GM19395 (cell line): ENCODE data around the gene ZNF512B.
"Not testable (repeated sequence)": the region's sequence is repeated elsewhere in the genome, so short reads cannot be mapped to it uniquely, and the experiment has no call there.

Experiments used
- ATAC-seq: cut with Tn5 transposase; IDR thresholded peaks from one replicate; pipeline ENCODE4 v1.9.1; 2021; ENCODE audit warnings: mild to moderate bottlenecking, moderate library complexity; ENCODE audit not compliant: unreplicated experiment

The ZNF512B gene, protein sequence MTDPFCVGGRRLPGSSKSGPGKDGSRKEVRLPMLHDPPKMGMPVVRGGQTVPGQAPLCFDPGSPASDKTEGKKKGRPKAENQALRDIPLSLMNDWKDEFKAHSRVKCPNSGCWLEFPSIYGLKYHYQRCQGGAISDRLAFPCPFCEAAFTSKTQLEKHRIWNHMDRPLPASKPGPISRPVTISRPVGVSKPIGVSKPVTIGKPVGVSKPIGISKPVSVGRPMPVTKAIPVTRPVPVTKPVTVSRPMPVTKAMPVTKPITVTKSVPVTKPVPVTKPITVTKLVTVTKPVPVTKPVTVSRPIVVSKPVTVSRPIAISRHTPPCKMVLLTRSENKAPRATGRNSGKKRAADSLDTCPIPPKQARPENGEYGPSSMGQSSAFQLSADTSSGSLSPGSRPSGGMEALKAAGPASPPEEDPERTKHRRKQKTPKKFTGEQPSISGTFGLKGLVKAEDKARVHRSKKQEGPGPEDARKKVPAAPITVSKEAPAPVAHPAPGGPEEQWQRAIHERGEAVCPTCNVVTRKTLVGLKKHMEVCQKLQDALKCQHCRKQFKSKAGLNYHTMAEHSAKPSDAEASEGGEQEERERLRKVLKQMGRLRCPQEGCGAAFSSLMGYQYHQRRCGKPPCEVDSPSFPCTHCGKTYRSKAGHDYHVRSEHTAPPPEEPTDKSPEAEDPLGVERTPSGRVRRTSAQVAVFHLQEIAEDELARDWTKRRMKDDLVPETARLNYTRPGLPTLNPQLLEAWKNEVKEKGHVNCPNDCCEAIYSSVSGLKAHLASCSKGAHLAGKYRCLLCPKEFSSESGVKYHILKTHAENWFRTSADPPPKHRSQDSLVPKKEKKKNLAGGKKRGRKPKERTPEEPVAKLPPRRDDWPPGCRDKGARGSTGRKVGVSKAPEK

DNA sequence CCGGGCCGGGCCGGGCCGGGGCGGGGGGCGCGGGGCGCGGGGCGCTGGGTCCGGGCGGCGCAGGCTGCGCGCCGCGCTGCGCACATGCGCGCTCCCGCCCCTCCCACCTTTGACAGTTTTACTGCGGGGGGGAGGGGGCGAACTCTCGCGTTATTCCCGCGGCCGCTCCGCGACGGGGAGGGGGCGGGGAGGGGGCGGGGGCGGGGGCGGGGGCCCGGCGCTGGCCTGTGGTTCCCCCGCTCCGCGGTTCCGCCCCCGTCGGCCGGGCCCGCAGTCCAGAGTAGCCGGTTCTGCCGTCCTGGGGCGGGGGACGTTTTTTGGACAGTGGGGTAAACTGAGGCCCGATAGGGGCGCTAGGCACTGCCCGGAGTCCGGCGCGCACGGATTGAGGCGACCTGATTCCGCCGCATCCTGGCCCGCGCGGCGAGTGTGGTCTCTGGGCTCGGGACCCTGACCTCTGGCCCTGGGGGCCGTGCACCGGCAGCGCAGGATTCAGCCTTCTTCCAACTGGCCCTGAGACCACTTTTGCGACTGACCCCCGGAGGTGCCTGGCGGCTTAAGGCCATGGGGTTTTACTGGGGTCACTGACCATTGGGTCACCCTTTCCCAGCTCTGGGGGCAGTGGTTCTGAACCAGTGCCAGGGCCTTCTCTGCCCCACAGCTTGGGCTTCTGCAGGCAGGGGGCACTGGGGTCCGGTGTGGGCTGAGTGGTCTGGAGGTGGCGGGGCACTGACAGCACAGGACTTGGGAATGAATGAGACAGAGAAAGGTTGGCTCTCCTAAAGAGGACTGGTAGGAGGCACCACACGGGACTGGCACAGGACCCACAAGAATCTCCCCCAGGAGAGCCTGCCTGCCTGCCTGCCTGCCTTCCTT is at the start of gene ZNF512B:
Gene ZNF512B, minus strand, starts transcription at position 93 of the 876 bp plus-strand sequence. CDS start 1,980 bp downstream, outside the sequence.
- no peak for ATAC-seq

DNA sequence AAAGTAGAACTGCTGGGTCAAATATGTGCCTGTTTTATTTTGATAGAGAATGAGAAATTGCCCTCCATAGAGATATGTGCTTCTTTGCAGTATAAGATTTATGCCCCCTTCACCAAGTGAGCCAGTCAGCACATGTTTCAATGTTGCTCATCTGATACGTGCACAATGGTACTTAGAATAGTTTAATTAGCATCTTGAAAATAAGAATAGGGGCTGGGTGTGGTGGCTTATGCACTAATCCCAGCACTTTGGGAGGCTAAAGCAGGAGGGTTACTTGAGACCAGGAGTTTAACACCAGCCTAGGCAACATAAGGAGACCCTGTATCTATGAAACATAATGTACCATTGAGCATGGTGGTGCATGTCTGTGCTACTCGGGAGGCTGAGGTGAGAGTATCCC is 45.9 kb upstream of the ZNF512B start:
- ATAC-seq = no peak

DNA sequence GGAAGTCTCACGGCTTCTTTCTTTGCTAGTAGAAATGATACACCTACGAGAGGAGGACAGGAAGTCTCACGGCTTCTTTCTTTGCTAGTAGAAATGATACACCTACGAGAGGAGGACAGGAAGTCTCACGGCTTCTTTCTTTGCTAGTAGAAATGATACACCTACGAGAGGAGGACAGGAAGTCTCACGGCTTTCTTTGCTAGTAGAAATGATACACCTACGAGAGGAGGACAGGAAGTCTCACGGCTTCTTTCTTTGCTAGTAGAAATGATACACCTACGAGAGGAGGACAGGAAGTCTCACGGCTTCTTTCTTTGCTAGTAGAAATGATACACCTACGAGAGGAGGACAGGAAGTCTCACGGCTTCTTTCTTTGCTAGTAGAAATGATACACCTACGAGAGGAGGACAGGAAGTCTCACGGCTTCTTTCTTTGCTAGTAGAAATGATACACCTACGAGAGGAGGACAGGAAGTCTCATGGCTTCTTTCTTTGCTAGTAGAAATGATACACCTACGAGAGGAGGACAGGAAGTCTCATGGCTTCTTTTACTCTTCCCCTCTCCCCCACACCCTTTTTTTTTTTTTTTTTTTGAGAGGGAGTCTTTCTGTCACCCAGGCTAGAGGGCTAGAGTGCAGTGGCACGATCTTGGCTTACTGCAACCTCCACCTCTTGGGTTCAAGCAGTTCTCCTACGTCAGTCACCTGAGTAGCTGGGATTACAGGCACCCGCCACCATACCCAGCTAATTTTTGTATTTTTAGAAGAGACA is 42.8 kb upstream of the ZNF512B start:
- not testable (repeated sequence) for ATAC-seq

DNA sequence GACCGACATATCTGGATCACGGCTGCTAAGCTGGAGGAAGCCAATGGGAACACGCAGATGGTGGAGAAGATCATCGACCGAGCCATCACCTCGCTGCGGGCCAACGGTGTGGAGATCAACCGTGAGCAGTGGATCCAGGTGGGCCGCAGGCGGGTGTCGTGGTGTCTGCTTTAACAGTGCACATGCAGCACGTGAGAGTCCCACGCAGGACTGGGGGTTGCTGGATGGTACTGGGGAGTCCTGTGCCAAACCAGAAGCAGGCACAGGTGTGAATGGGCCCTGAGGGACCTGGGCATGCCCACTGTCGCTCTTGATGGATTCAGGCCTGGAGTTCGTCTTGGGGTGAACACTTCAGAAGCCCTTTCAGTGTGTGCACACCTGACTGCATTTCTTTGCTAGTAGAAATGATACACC is 41.6 kb upstream of the ZNF512B start:
- ATAC-seq = no peak

DNA sequence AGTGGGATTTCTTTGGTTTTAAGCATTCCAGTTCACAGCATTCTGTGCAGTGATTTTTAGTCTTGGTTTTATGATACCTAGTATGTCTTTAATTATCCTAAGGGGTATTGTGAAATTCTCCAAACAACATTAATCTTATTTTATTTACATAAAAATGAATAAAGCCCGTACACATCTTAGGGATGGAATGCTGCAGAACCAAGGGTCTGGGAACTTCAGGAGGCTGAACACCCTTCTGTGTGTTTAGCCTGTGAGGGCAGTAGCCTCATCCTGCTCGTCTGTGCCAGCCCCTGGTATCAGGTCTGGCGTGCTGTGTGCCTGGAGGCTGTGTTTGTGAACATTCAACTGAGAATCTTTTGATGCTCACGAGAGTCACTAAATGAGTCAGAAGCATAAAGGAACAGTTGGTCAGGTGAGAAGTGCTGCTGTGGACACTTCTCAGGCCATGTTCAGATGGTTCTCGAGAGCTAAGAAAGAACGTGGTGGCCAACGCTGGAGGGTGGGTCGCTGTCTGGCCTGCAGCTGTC is 41.0 kb upstream of the ZNF512B start:
- ATAC-seq = no peak

DNA sequence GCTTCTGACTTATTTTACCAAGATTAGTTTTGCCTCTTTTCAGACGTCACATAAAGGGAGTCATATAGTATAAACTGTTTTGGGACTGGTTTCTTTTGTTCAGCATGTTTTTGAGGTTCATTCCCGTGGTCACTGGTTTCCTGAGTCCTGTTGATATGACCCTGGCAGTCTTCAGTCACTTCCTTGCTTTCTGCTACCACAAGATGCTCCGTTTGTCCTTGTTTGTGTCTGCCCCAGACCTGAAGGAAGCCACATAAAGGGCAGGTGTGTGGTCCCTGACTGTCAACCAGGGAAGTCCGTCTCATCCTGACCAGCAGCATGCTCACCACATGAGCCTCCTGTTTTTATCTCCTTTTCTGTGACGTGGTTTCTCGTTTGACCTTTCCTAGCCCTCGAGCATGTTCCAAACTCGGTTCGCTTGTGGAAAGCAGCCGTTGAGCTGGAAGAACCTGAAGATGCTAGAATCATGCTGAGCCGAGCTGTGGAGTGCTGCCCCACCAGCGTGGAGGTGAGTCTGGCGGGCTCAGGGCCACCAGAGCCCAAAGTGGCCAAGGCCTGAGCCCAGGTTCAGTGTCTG is 40.2 kb upstream of the ZNF512B start:
- no peak for ATAC-seq

DNA sequence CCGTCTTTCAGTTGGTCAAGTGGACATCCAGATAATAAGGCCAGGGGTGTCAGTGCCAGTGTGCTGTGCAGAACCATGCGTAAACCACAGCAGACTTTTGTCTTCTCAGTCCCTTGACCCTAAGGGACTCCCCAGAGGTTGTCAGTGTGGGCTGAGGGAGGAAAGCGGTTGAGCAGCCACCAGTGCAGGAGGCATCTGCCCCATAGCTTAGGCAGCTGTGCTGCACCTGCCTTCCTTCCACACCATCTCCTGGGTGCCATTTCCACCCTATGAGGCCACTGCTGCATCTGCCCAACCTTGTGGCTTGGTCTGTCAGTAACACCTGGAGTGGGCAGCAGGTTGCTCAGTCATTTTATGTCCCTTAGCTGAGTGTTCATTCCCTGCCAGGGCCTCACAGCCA is 37.2 kb upstream of the ZNF512B start:
- ATAC-seq = no peak

DNA sequence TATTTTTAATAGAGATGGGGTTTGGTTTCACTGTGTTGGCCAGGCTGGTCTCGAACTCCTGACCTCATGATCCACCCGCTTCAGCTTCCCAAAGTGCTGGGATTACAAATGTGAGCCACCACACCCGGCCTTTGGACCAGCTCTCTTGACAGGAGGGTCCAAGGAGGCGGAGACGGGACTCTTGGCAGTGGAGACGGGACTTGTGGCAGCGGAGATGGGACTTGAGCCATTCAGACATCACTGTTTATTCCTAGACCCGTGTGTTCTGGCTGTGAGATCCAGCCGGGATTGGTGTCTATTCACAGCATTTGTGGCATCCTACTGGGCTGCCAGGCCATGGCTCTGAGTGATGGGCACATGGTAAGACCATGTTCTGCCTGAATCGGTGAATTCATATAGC is 36.8 kb upstream of the ZNF512B start:
- no peak for ATAC-seq

DNA sequence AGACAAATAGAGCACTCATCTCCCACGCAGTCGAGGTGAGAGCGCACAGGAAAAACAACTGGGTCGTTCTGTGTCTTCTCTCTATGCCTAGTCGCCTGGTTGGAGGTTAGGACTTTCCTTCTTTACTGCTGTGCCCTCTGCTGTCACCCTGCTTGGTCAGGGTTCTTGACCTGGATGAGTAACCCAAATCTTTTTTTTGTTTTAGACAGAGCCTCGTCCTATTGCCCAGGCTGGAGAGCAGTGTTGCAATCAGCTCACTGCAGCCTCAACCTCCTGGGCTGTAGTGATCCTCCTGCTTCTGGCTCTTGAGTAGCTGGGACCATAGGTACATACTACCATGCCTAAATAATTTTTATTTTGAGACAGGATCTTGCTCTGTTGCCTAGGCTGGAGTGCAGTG is 35.7 kb upstream of the ZNF512B start:
- no peak for ATAC-seq

DNA sequence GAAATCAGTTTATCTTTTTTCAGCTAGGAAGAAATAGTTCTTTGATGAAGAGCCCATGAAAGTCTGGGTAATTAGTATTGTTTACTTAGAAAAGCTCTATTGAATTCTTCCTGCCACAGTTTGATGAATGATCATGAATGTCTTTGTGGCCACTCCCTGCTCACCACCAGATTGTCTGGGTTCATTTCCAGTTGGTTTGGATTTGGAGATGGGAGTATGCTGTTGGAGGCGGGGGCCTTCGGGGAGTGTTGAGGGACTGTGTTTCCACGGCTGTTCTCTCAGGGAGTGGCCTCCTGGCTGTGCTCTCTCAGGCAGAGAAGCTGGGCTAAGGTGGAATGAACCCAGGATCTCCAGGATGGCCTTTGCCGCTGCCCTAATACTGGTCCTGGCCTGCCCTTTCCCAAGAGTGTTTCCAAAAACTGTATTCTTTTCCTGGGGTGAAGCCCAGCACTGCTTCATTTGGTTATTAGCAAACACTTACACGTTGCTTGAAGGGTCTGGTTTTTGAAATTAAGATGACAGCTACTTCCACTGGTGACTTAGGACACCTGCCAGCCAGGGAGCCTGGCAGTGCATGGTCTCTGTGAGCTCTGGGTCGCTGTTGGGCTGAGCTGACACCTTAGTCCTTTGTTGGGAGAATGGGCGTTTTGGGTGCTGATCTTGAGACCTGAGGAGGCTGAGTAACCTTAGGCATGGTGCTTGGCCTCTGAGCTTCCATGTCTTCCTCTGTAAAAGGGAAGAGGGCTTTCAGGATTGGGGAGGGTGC is 34.4 kb upstream of the ZNF512B start:
- no peak for ATAC-seq

DNA sequence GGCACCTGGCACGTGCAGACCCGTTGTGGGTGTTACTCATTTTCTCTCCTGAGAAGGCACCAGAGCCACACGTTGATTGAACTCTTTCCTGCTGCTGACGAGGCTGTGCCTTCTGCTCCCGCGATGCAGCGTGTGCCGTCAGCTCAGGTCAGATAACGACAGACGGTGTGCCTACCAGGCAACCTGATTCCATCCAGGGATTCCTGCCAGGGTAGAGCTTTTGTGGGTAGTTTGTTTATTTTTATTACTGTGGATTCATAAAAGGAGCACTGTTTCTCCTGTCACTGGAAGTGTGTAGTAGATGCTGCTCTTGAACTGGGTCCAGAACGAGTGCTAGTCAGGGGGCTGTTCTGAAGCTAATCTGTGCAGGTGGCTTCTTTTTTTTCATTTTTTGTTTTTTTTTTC is 31.9 kb upstream of the ZNF512B start:
- no peak for ATAC-seq

DNA sequence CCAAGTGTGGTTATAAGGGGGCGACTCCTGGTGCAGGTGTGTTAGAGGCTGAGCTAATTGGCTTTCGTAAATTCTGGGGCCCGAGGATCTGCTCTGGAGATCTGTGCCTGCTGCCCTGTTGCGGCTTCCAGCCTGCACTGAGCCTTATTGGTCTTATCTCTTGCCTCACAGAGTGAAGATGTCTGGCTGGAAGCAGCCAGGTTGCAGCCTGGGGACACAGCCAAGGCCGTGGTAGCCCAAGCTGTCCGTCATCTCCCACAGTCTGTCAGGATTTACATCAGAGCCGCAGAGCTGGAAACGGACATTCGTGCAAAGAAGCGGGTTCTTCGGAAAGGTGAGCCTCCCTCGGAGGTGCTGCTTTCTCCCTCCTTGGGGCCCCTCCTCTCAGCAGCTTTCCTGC is 31.2 kb upstream of the ZNF512B start:
- no peak for ATAC-seq

DNA sequence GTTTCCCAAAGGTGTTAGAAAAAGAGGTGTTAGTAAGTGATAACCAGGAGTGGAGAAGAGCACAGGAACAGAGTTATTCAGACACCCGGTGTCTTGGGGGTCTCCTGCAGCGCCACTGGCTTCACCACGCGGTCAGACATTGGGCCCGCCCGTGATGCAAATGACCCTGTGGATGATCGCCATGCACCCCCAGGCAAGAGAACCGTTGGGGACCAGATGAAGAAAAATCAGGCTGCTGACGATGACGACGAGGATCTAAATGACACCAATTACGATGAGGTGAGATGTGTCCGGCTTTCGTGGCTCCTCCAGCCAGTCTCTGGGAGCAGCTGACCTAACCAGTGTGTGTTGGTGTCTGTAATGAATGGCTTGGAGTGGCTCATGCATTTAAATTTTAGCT is 13.2 kb upstream of the ZNF512B start:
- ATAC-seq = no peak

DNA sequence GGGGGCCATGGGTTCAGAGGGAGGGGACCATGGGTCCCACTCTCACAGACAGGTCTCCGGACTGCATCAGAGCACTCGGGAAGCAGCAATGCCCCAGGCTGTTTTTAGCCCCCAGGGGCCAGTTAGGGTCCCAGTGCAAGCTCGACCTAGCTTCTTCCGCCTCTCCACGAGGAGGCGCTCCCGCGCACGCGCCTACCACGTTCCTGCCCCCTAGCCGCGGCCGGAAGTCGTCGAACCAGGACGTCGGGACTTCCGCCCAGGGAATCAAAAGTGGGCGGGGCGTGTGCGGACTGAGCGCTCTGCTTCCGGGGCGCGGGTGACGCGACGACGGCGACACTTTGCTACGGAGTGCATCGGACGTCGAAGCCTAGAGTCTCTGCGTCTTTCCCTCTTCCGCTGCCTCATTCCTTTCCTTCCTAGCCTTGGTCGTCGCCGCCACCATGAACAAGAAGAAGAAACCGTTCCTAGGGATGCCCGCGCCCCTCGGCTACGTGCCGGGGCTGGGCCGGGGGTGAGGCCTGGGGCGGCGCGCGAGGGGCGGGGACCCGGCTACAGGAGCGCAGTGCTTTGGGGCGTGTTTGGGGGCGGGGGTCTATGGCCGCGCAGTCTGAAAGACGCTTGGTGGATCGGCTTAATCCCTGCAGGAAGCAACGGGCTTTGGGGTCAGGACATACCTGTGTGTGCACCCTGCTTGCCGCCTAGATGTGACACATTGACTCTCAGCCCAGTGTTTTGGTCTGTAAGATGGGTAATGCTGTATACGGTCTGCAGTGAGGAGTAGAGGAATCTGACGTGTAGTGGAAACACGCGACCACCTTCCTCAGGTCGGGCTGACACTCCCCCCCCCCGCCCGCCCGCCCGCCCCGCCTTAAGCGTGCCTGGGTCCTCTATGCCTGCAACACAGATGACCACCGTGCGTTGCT is 11.3 kb upstream of the ZNF512B start, which contains the start of gene PRPF6:
Gene PRPF6, plus strand, starts transcription at position 327 of the 923 bp plus-strand sequence. Its CDS starts 114 bp downstream, at position 441.
- ATAC-seq = peak; percentile 58

DNA sequence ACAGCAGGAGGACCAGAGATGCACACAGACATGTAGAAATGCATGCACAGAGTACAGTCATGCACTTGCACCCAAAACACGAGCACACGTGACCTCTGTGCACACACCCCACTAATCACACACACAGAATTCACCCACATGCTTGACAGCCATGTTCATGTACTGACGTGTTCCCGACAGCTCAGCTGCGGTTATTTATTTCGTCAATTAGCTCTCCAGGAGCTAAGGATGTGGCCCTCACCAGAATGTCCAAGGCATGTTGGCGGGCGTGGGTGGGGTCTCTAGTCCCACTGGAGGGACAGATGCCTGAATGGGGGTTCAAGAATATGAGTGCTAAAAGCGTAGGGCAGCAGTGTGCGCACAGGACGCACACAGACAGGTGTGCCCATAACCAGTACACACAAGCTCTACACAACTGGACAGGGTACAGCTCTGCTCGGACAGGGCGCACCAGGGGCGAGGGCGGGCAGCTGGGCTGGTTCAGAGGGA is 10.6 kb upstream of the ZNF512B start:
- peak; percentile 2 for ATAC-seq

DNA sequence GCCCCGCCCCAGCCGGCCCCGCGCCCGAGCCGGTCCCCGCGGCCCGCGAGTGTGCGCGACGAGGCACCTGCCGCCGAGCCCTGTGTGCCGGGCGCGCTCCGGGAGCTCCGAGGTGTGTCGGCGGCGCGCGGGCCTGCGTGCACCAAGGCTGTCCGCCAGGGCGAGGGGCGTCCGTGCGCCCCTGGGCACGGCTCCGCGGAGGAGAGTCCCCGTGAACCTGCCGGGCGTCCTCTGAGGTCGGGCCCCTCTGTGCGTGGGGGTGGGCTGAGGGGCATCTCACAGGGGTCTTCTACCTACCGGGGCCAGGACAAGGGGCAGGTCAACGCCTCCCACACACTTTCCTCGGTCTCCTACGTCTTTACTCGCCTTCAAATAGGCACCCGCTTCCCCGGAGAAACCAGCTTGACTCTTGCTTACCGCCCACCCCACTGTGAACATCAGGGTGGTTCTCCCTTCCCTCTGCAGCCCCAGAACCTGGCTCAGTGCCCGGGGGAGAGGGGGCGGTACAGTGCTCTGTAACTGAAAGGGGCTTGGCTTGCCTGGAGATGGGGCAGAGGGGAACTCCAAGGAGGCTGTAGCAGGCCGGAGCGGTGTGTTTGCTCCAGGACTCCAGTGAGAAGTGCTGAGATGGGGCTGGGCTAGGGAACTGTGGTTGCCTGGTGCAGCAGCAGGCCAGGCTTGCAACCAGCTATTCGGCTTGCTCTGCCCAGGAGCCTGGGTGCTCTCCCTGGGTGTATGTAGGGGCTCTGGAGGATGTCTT is 10.0 kb upstream of the ZNF512B start, which contains the start of gene SAMD10:
Gene SAMD10, minus strand, starts transcription at position 86 of the 760 bp plus-strand sequence. CDS start 175 bp downstream, outside the sequence.
- peak; percentile 39 for ATAC-seq

DNA sequence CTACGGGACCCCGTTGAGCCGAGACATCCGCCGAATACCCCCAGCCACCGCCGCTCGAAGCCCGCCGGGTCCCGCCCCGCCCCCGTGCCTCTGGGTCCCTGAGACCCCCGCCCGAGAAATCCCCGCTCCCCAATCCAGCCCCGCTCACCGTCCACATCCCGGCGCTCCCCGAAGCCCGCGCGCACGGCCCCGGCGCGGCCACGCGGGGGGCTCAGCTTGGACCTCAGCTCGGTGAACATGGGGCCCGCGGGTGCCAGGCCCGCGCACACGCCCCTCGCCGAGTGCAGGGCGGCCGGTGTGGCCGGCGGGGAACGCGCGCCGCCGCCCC is 9.5 kb upstream of the ZNF512B start:
- no peak for ATAC-seq
